ENCODE measurements around the gene HMX3.
A peak's percentile ranks its signal among the peaks of the same experiment; 100 is the strongest.

HMX3 gene

GRCh38 chr10:123154711-123155505, 19.1 kb downstream of the HMX3 start:
- no peak for TF ChIP-seq CTCF (IDR thresholded peaks at IDR 0.05)
- H3K27me3 ChIP-seq = peaks cover 40% of the 10 kb centered on the region
- peaks cover 27% of the 10 kb centered on the region for H3K36me3 ChIP-seq
- peak overlapping the region; percentile 87 to 98 for H3K4me3 ChIP-seq (ENCODE audit: low read depth in 1 of 2, low read length in 1 of 2)
- H3K4me1 ChIP-seq (ENCODE audit: control insufficient read depth in 1 of 2, insufficient read depth in 1 of 2, low read depth in 1 of 2, low read length in 1 of 2) = peaks cover 23 to 39% of the 10 kb centered on the region in 2 experiments
- no peaks in the 10 kb centered on the region for H3K9me3 ChIP-seq
- H3K27ac ChIP-seq = peak overlapping the region; percentile 83

- Histone ChIP-seq H3K27ac (no peak overlapping the region), H3K4me3 (ENCODE audit: low read depth in 1 of 2, low read length in 1 of 2) (no peak overlapping the region), H3K9me3 (no peaks in the 10 kb centered on the region), H3K4me1 (ENCODE audit: control insufficient read depth in 1 of 2, insufficient read depth in 1 of 2, low read depth in 1 of 2, low read length in 1 of 2) (peaks cover 12 to 27% of the 10 kb centered on the region in 2 experiments), H3K27me3 (peaks cover 28% of the 10 kb centered on the region), H3K36me3 (peaks cover 31% of the 10 kb centered on the region)
- no peak for TF ChIP-seq CTCF (IDR thresholded peaks at IDR 0.05)
These were observed 20.3 kb downstream of the HMX3 start for GRCh38 chr10:123156078-123156477.

- peaks cover 17% of the 10 kb centered on the region for H3K27me3 ChIP-seq
- H3K4me3 ChIP-seq (ENCODE audit: low read depth in 1 of 2, low read length in 1 of 2) = no peak overlapping the region
- H3K4me1 ChIP-seq (ENCODE audit: control insufficient read depth in 1 of 2, insufficient read depth in 1 of 2, low read depth in 1 of 2, low read length in 1 of 2) = peaks cover 8 to 22% of the 10 kb centered on the region in 2 experiments
- peaks cover 40% of the 10 kb centered on the region for H3K36me3 ChIP-seq
- TF ChIP-seq CTCF (IDR thresholded peaks at IDR 0.05) = no peak
- no peak overlapping the region for H3K27ac ChIP-seq
- no peaks in the 10 kb centered on the region for H3K9me3 ChIP-seq
These were observed 21.4 kb downstream of the HMX3 start for GRCh38 chr10:123157210-123157609.

GRCh38 chr10:123158682-123159081, 22.9 kb downstream of the HMX3 start:
- no peak overlapping the region for H3K4me3 ChIP-seq (ENCODE audit: low read depth in 1 of 2, low read length in 1 of 2)
- H3K4me1 ChIP-seq (ENCODE audit: control insufficient read depth in 1 of 2, insufficient read depth in 1 of 2, low read depth in 1 of 2, low read length in 1 of 2) = peaks cover 8 to 20% of the 10 kb centered on the region in 2 experiments
- no peaks in the 10 kb centered on the region for H3K9me3 ChIP-seq
- H3K36me3 ChIP-seq = peaks cover 54% of the 10 kb centered on the region
- no peak overlapping the region for H3K27ac ChIP-seq
- TF ChIP-seq CTCF (IDR thresholded peaks at IDR 0.05) = no peak
- H3K27me3 ChIP-seq = peaks cover 2% of the 10 kb centered on the region

GRCh38 chr10:123160311-123160980, 24.7 kb downstream of the HMX3 start:
- no peaks in the 10 kb centered on the region for H3K27me3 ChIP-seq
- peaks cover 69% of the 10 kb centered on the region for H3K36me3 ChIP-seq
- H3K4me1 ChIP-seq (ENCODE audit: control insufficient read depth in 1 of 2, insufficient read depth in 1 of 2, low read depth in 1 of 2, low read length in 1 of 2) = peaks cover 0 to 5% of the 10 kb centered on the region in 2 experiments
- no peak overlapping the region for H3K4me3 ChIP-seq (ENCODE audit: low read depth in 1 of 2, low read length in 1 of 2)
- TF ChIP-seq CTCF (IDR thresholded peaks at IDR 0.05) = no peak
- H3K9me3 ChIP-seq = no peaks in the 10 kb centered on the region
- no peak overlapping the region for H3K27ac ChIP-seq

Measured in neutrophil (primary cell).